SK-N-SH treated with all-trans-retinoic acid at 6 μM for 48 hours (cell line): ENCODE data around the gene SORL1.

Source experiments
- ATAC-seq: fragments of 200-7000 bp; cut with Tn5 transposase; 3 replicates; pipeline ENCODE4 v1.9.1; 2020; ENCODE audit warnings: mild to moderate bottlenecking, moderate library complexity
- BACH2 ChIP-seq: fragments of 250-450 bp; sonication (Bioruptor Pico); IDR thresholded peaks from 2 replicates; pipeline ENCODE4 v1.9.0; 2021; ENCODE audit warnings: mild to moderate bottlenecking, borderline replicate concordance
- CREB5 ChIP-seq: fragments of 250-450 bp; sonication (Bioruptor Pico); IDR thresholded peaks from 2 replicates; pipeline ENCODE4 v1.5.1; 2020; ENCODE audit warnings: low read depth, mild to moderate bottlenecking, moderate library complexity
- CSRNP3 ChIP-seq: fragments of 250-450 bp; sonication (Bioruptor Pico); IDR thresholded peaks from 2 replicates; pipeline ENCODE4 v1.5.1; 2021; ENCODE audit warnings: mild to moderate bottlenecking, moderate library complexity
- ESRRG ChIP-seq: fragments of 250-450 bp; sonication (Bioruptor Pico); IDR thresholded peaks from 2 replicates; pipeline ENCODE4 v1.6.1; 2021; ENCODE audit warnings: mild to moderate bottlenecking
- GLIS3 ChIP-seq: fragments of 250-450 bp; sonication (Bioruptor Pico); IDR thresholded peaks from 2 replicates; pipeline ENCODE4 v1.5.0; 2020; ENCODE audit warnings: mild to moderate bottlenecking, moderate library complexity
- ISL1 ChIP-seq: fragments of 250-450 bp; sonication (Bioruptor Pico); IDR thresholded peaks from 2 replicates; pipeline ENCODE4 v2.1.2; 2022; ENCODE audit warnings: mild to moderate bottlenecking, moderate library complexity
- POU6F1 ChIP-seq: fragments of 250-450 bp; sonication (Bioruptor Pico); IDR thresholded peaks from 2 replicates; pipeline ENCODE4 v1.8.0; 2021; ENCODE audit warnings: low read depth, mild to moderate bottlenecking, moderate library complexity, borderline replicate concordance
- PPARA ChIP-seq: fragments of 250-450 bp; sonication (Bioruptor Pico); IDR thresholded peaks from 2 replicates; pipeline ENCODE4 v1.5.0; 2020; ENCODE audit warnings: mild to moderate bottlenecking, borderline replicate concordance
- RARB ChIP-seq: fragments of 250-450 bp; sonication (Bioruptor Pico); IDR thresholded peaks from 2 replicates; pipeline ENCODE4 v1.8.0; 2021; ENCODE audit warnings: mild to moderate bottlenecking, moderate library complexity
- SNAI2 ChIP-seq: fragments of 250-450 bp; sonication (Bioruptor Pico); IDR thresholded peaks from 2 replicates; pipeline ENCODE4 v1.5.0; 2020; ENCODE audit warnings: mild to moderate bottlenecking, moderate library complexity
- TCF4 ChIP-seq: fragments of 250-450 bp; sonication (Bioruptor Pico); IDR thresholded peaks from 2 replicates; pipeline ENCODE4 v1.8.0; 2021; ENCODE audit warnings: mild to moderate bottlenecking, moderate library complexity, borderline replicate concordance
- TSHZ2 ChIP-seq: fragments of 250-450 bp; sonication (Bioruptor Pico); IDR thresholded peaks from 2 replicates; pipeline ENCODE4 v1.5.0; 2020; ENCODE audit warnings: mild to moderate bottlenecking, moderate library complexity
- ZC3H10 ChIP-seq: fragments of 250-450 bp; sonication (Bioruptor Pico); IDR thresholded peaks from 2 replicates; pipeline ENCODE4 v1.5.1; 2021; ENCODE audit warnings: mild to moderate bottlenecking, moderate library complexity
- ZFP3 ChIP-seq: fragments of 250-450 bp; sonication (Bioruptor Pico); IDR thresholded peaks from 2 replicates; pipeline ENCODE4 v1.5.0; 2020; ENCODE audit warnings: mild to moderate bottlenecking, moderate library complexity
- ZFP30 ChIP-seq: fragments of 450-650 bp; formaldehyde crosslinking; IDR thresholded peaks from 2 replicates; pipeline ENCODE4 v1.5.0; 2022; ENCODE audit warnings: mild to moderate bottlenecking, moderate library complexity
- ZNF565 ChIP-seq: fragments of 450-650 bp; formaldehyde crosslinking; conservative IDR thresholded peaks from 2 replicates; pipeline ENCODE4 v1.5.0; 2020; ENCODE audit warnings: low read depth, mild to moderate bottlenecking, moderate library complexity
- ZNF70 ChIP-seq: fragments of 450-650 bp; formaldehyde crosslinking; IDR thresholded peaks from 2 replicates; pipeline ENCODE4 v1.5.0; 2020; ENCODE audit warnings: mild to moderate bottlenecking, moderate library complexity
- ZNF8 ChIP-seq: fragments of 450-650 bp; formaldehyde crosslinking; IDR thresholded peaks from 2 replicates; pipeline ENCODE4 v1.5.0; 2020; ENCODE audit warnings: mild to moderate bottlenecking, moderate library complexity

The SORL1 gene

GRCh38 chr11:121551463-121551862 is 99.3 kb downstream of the SORL1 start:
- ATAC-seq: no peak
- TF ChIP-seq ZNF70 (CRISPR knock-in tag): no peak
- TF ChIP-seq ZC3H10 (CRISPR knock-in tag): no peak
- no peak for TF ChIP-seq CREB5 (CRISPR knock-in tag)
- TF ChIP-seq BACH2: no peak
- TF ChIP-seq CSRNP3 (CRISPR knock-in tag): no peak
- TF ChIP-seq SNAI2 (CRISPR knock-in tag): no peak
- TF ChIP-seq TCF4 (CRISPR knock-in tag): no peak

GRCh38 chr11:121552154-121552553 is 100.0 kb downstream of the SORL1 start:
- ATAC-seq: no peak
- TF ChIP-seq ISL1 (no peak), ZFP3 (CRISPR knock-in tag) (no peak), ZNF565 (CRISPR knock-in tag) (no peak), CSRNP3 (CRISPR knock-in tag) (no peak), ZNF8 (no peak), ESRRG (CRISPR knock-in tag) (no peak), PPARA (CRISPR knock-in tag) (no peak), ZNF70 (CRISPR knock-in tag) (no peak)

GRCh38 chr11:121552644-121553043 is 100.5 kb downstream of the SORL1 start:
- no peak for TF ChIP-seq ZNF70 (CRISPR knock-in tag)
- TF ChIP-seq TCF4 (CRISPR knock-in tag): no peak
- TF ChIP-seq RARB (CRISPR knock-in tag): no peak
- TF ChIP-seq CSRNP3 (CRISPR knock-in tag): no peak
- no peak for TF ChIP-seq BACH2
- TF ChIP-seq ZC3H10 (CRISPR knock-in tag): no peak
- TF ChIP-seq TSHZ2 (CRISPR knock-in tag): no peak
- no peak for TF ChIP-seq GLIS3
- TF ChIP-seq CREB5 (CRISPR knock-in tag): no peak
- TF ChIP-seq ESRRG (CRISPR knock-in tag): no peak
- TF ChIP-seq POU6F1 (CRISPR knock-in tag): no peak
- no peak for TF ChIP-seq ISL1
- TF ChIP-seq ZNF565 (CRISPR knock-in tag): no peak
- TF ChIP-seq ZFP30 (CRISPR knock-in tag): no peak
- TF ChIP-seq, all 23 proteins: peak for 0

More at GRCh38 chr11:121552644-121553043, 100.5 kb downstream of the SORL1 start:
- no peak for ATAC-seq
